HCT116 (cell line): ENCODE measurements around the gene SERPINB5. TPM values are rescaled to one million over a fixed set of nuclear protein-coding genes. Genes with fewer than 3 reads are reported as not detected.

Source experiments
- ATAC-seq: fragments of 200-7000 bp; cut with Tn5 transposase; 2 replicates; pipeline ENCODE4 v1.9.1; 2020; ENCODE audit warnings: mild to moderate bottlenecking, moderate library complexity
- BruUV-seq: library from RNA; stranded (reverse); fragments of 400-500 nt; replicated peaks from 2 replicates; lab custom pipeline; 2021; lab: Mats Ljungman, UMichigan
- CTCF ChIA-PET: fragments of 300-600 bp; sonication (Branson Sonifier 250); formaldehyde crosslinking; loops from one replicate; lab custom pipeline; 2021; ENCODE audit warnings: antibody characterized with exemption; lab: Charles Lee
- POLR2A ChIA-PET: fragments of 300-600, 350-600 bp; sonication (Branson Sonifier 250); formaldehyde crosslinking; loops from one replicate; lab custom pipeline; 2021; ENCODE audit warnings: antibody characterized with exemption; lab: Charles Lee
- RAD21 ChIA-PET, 2 experiments: fragments of 300-600 bp; sonication (Branson Sonifier 250); formaldehyde crosslinking; loops; one replicate each; lab custom pipeline; 2023; ENCODE audit warnings: low total read pairs in 2 of 2; ENCODE audit not compliant: uncharacterized antibody in 2 of 2, unreplicated experiment in 2 of 2, low non-redundant PET in 1 of 2; lab: Charles Lee
- DNase-seq: peaks from one replicate; pipeline ENCODE4 v3.0.0-alpha.2; 2010; ENCODE audit warnings: low read depth, low spot score
- H2AFZ ChIP-seq: fragments of 200-600 bp; shearing (Covaris generic), sonication (generic); 2 replicates; pipeline ENCODE4 v1.6.1; 2017; ENCODE audit warnings: low read depth, mixed run types, mixed read lengths, antibody characterized with exemption, low read length; ENCODE audit not compliant: poor library complexity, severe bottlenecking
- H3K27ac ChIP-seq: 2 replicates; pipeline ENCODE4 v1.5.1; 2012; ENCODE audit warnings: low read depth, low read length
- H3K27me3 ChIP-seq: fragments of 200-600 bp; sonication (generic); 2 replicates; pipeline ENCODE4 v1.6.1; 2016; ENCODE audit warnings: mixed run types, low read length, mixed read lengths; ENCODE audit not compliant: insufficient read depth
- H3K36me3 ChIP-seq, 2 experiments: fragments of 200-500 bp in 1 of 2; fragments of 200-600 bp in 1 of 2; sonication (Bioruptor generic) in 1 of 2; sonication (generic) in 1 of 2; 2 replicates each; pipeline versions ENCODE4 v1.5.1 to v1.6.1; 2014 to 2016; ENCODE audit warnings: low read length in 2 of 2, inconsistent platforms in 1 of 2, mixed read lengths in 1 of 2, mixed run types in 1 of 2; ENCODE audit not compliant: insufficient read depth in 2 of 2, control insufficient read depth in 1 of 2
- H3K4me1 ChIP-seq, 2 experiments: fragments of 200-600 bp in 1 of 2; sonication (generic) in 1 of 2; 2 replicates each; pipeline versions ENCODE4 v1.5.1 to v1.6.1; 2012 to 2017; ENCODE audit warnings: low read length in 2 of 2, inconsistent platforms in 1 of 2, mild to moderate bottlenecking in 1 of 2, mixed read lengths in 1 of 2, mixed run types in 1 of 2, moderate library complexity in 1 of 2; ENCODE audit not compliant: insufficient read depth in 2 of 2, control insufficient read depth in 1 of 2
- H3K4me2 ChIP-seq: fragments of 200-600 bp; sonication (generic); 2 replicates; pipeline ENCODE4 v1.6.1; 2017; ENCODE audit warnings: mixed run types, low read length, mixed read lengths
- H3K4me3 ChIP-seq, 2 experiments: fragments of 200-600 bp in 1 of 2; sonication (generic) in 1 of 2; replicated peaks in 1 of 2; 2 replicates each; pipeline ENCODE4 v1.5.1; 2011 to 2016; ENCODE audit warnings: low read length in 2 of 2, control low read depth in 1 of 2, low read depth in 1 of 2, mild to moderate bottlenecking in 1 of 2, mixed read lengths in 1 of 2, mixed run types in 1 of 2
- H3K79me2 ChIP-seq: fragments of 200-600 bp; sonication (generic); 2 replicates; pipeline ENCODE4 v1.6.1; 2017; ENCODE audit warnings: mild to moderate bottlenecking, mixed run types, low read length, moderate library complexity, mixed read lengths; ENCODE audit not compliant: insufficient read depth
- H3K9ac ChIP-seq: fragments of 200-600 bp; sonication (generic); 2 replicates; pipeline ENCODE4 v1.6.1; 2016; ENCODE audit warnings: low read length, mixed read lengths
- H3K9me2 ChIP-seq: fragments of 200-600 bp; sonication (generic), shearing (Covaris generic); 2 replicates; pipeline ENCODE4 v1.6.1; 2017; ENCODE audit warnings: mixed run types, mild to moderate bottlenecking, moderate library complexity; ENCODE audit not compliant: insufficient read depth
- H3K9me3 ChIP-seq, 2 experiments: fragments of 200-500 bp in 1 of 2; fragments of 200-600 bp in 1 of 2; sonication (Bioruptor generic) in 1 of 2; sonication (generic) in 1 of 2; 2 replicates each; pipeline ENCODE4 v1.6.1; 2014 to 2017; ENCODE audit warnings: low read length in 2 of 2, mixed read lengths in 2 of 2, inconsistent platforms in 1 of 2, low read depth in 1 of 2, mild to moderate bottlenecking in 1 of 2, mixed run types in 1 of 2, moderate library complexity in 1 of 2; ENCODE audit not compliant: control insufficient read depth in 1 of 2, insufficient read depth in 1 of 2
- H4K20me1 ChIP-seq: fragments of 200-600 bp; sonication (generic), shearing (Covaris generic); 2 replicates; pipeline ENCODE4 v1.6.1; 2017; ENCODE audit warnings: mixed run types, mild to moderate bottlenecking, moderate library complexity; ENCODE audit not compliant: insufficient read depth
- CBX3 ChIP-seq: IDR thresholded peaks from 2 replicates; pipeline ENCODE4 v1.6.1; 2012; ENCODE audit warnings: low read depth
- CEBPB ChIP-seq: IDR thresholded peaks from 2 replicates; pipeline ENCODE4 v1.6.1; 2012; ENCODE audit warnings: low read depth
- EGR1 ChIP-seq: IDR thresholded peaks from 2 replicates; pipeline ENCODE4 v1.6.1; 2012; ENCODE audit warnings: low read depth
- FOSL1 ChIP-seq: IDR thresholded peaks from 2 replicates; pipeline ENCODE4 v1.6.1; 2012; ENCODE audit warnings: low read depth
- MAX ChIP-seq: IDR thresholded peaks from 2 replicates; pipeline ENCODE4 v1.6.1; 2012
- POLR2A ChIP-seq: IDR thresholded peaks from 2 replicates; pipeline ENCODE4 v1.7.0; 2011; ENCODE audit warnings: borderline replicate concordance; ENCODE audit not compliant: insufficient read depth, insufficient read length; ENCODE audit errors: extremely low read depth
- POLR2AphosphoS5 ChIP-seq: IDR thresholded peaks from 2 replicates; pipeline ENCODE4 v1.6.1; 2011; ENCODE audit warnings: mild to moderate bottlenecking, low read depth, low read length, moderate library complexity
- RAD21 ChIP-seq: IDR thresholded peaks from 2 replicates; pipeline ENCODE4 v1.6.1; 2012; ENCODE audit warnings: low read depth, mild to moderate bottlenecking
- REST ChIP-seq: IDR thresholded peaks from 2 replicates; pipeline ENCODE4 v1.6.1; 2012; ENCODE audit warnings: low read depth
- SIN3A ChIP-seq: IDR thresholded peaks from 2 replicates; pipeline ENCODE4 v1.6.1; 2012; ENCODE audit warnings: low read depth
- SRF ChIP-seq: IDR thresholded peaks from 2 replicates; pipeline ENCODE4 v1.6.1; 2012; ENCODE audit warnings: low read depth
- ZBTB33 ChIP-seq: IDR thresholded peaks from 2 replicates; pipeline ENCODE4 v1.6.1; 2011; ENCODE audit warnings: mild to moderate bottlenecking, low read length, moderate library complexity; ENCODE audit not compliant: insufficient replicate concordance; ENCODE audit errors: extremely low read depth
- intact Hi-C: fragments of 100-400 bp; cut with micrococcal nuclease; formaldehyde crosslinking; loops from 2 replicates; pipeline ENCODE4 v1.10.0; 2022
- total RNA-seq: library from RNA; stranded (reverse); gene quantifications from one replicate; pipeline ENCODE4 v1.2.1, GENCODE V29; 2021; ENCODE audit not compliant: unreplicated experiment

The SERPINB5 gene
- total RNA-seq, 1 experiment from 2014 or later: 19.5 TPM

- no peaks in the 10 kb centered on the region for H4K20me1 ChIP-seq
- ChIA-PET RAD21 (no interaction called here), POLR2A (no interaction called here), CTCF (interaction anchor here (1.8 to 4.4 kb wide), 2 partner anchors 415 to 424 kb away, joined by 4 to 43 read pairs; no protein-coding TSS in a partner anchor)
- no peaks in the 10 kb centered on the region for H3K27me3 ChIP-seq
- no TSS peak for BruUV-seq
- no peak for ATAC-seq
- H3K4me2 ChIP-seq: no peak overlapping the region
- no peak for DNase-seq
- H3K4me3 ChIP-seq: no peak overlapping the region
- no peaks in the 10 kb centered on the region for H3K36me3 ChIP-seq
- H3K79me2 ChIP-seq: no peaks in the 10 kb centered on the region
- H2AFZ ChIP-seq: no peak overlapping the region
- 0 out of 4 replicates have a peak, but pooled peaks cover 0 to 2% of the 10 kb centered on the region in 2 experiments for H3K4me1 ChIP-seq
- intact Hi-C loops: no loop called here
- no peaks in the 10 kb centered on the region for H3K9me2 ChIP-seq
- no peak overlapping the region for H3K9ac ChIP-seq
- H3K27ac ChIP-seq: no peak overlapping the region
- no peak for TF ChIP-seq RAD21
- TF ChIP-seq MAX: no peak
- no peak for TF ChIP-seq POLR2AphosphoS5
- no peak for TF ChIP-seq CEBPB
- no peak for TF ChIP-seq FOSL1
- no peak for TF ChIP-seq SIN3A
- no peak for TF ChIP-seq POLR2A
- no peaks in the 10 kb centered on the region for H3K9me3 ChIP-seq
Measured at GRCh38 chr18:63440881-63441280, 35.9 kb upstream of the SERPINB5 start.

GRCh38 chr18:63443829-63444228 lies 32.9 kb upstream of the SERPINB5 start:
- Histone ChIP-seq H2AFZ (no peak overlapping the region), H3K36me3 (no peaks in the 10 kb centered on the region), H3K27ac (no peak overlapping the region), H3K9me2 (no peaks in the 10 kb centered on the region), H4K20me1 (no peaks in the 10 kb centered on the region), H3K4me3 (no peak overlapping the region), H3K4me1 (0 out of 4 replicates have a peak, but pooled peaks cover 0 to 2% of the 10 kb centered on the region in 2 experiments), H3K4me2 (no peak overlapping the region), H3K9ac (no peak overlapping the region), H3K79me2 (no peaks in the 10 kb centered on the region), H3K27me3 (no peaks in the 10 kb centered on the region), H3K9me3 (no peaks in the 10 kb centered on the region)
- intact Hi-C loops: no loop called here
- ATAC-seq (no peak), DNase-seq (no peak)
- POLR2A ChIA-PET: no interaction called here
- TF ChIP-seq REST: no peak
- no peak for TF ChIP-seq EGR1
- no peak for TF ChIP-seq CBX3
- TF ChIP-seq FOSL1: no peak
- no peak for TF ChIP-seq SRF
- no peak for TF ChIP-seq ZBTB33
- TF ChIP-seq POLR2AphosphoS5: no peak
- CTCF ChIA-PET: no interaction called here
- BruUV-seq: no TSS peak
- RAD21 ChIA-PET: no interaction called here
